ENCODE data around the gene URM1.

The URM1 gene

GRCh38 chr9:128394379-128395168 lies 23.4 kb downstream of the URM1 start:
- H3K27ac Mint-ChIP-seq: no peak overlapping the region
- peak overlapping the region; percentile 27 to 72 (median 55) for H3K4me3 Mint-ChIP-seq
- no peak for TF ChIP-seq CTCF (IDR thresholded peaks at IDR 0.05; ENCODE audit: unreplicated experiment in 3 of 3)

GRCh38 chr9:128396970-128397613 lies 25.9 kb downstream of the URM1 start:
- TF ChIP-seq CTCF (IDR thresholded peaks at IDR 0.05; ENCODE audit: unreplicated experiment in 3 of 3): no peak
- Mint-ChIP-seq H3K9me3 (no peaks in the 10 kb centered on the region), H3K27me3 (ENCODE audit: low read depth) (peaks cover 81% of the 10 kb centered on the region), H3K27ac (no peak overlapping the region), H3K36me3 (ENCODE audit: low read depth) (no peaks in the 10 kb centered on the region), H3K4me1 (peaks cover 6% of the 10 kb centered on the region), H3K4me3 (no peak overlapping the region)

More at GRCh38 chr9:128394379-128395168, 23.4 kb downstream of the URM1 start:
- Mint-ChIP-seq H3K27me3 (ENCODE audit: low read depth) (peaks cover 90% of the 10 kb centered on the region), H3K36me3 (ENCODE audit: low read depth) (peaks cover 11% of the 10 kb centered on the region), H3K9me3 (no peaks in the 10 kb centered on the region), H3K4me1 (peaks cover 10% of the 10 kb centered on the region)

GRCh38 chr9:128397831-128398230 lies 26.7 kb downstream of the URM1 start:
- H3K9me3 Mint-ChIP-seq: no peaks in the 10 kb centered on the region
- H3K36me3 Mint-ChIP-seq (ENCODE audit: low read depth): no peaks in the 10 kb centered on the region
- no peak for TF ChIP-seq CTCF (IDR thresholded peaks at IDR 0.05; ENCODE audit: unreplicated experiment in 3 of 3)
- no peak overlapping the region for H3K4me3 Mint-ChIP-seq
- H3K27ac Mint-ChIP-seq: no peak overlapping the region
- peaks cover 77% of the 10 kb centered on the region for H3K27me3 Mint-ChIP-seq (ENCODE audit: low read depth)
- peaks cover 5% of the 10 kb centered on the region for H3K4me1 Mint-ChIP-seq

- TF ChIP-seq CTCF (IDR thresholded peaks at IDR 0.05; ENCODE audit: unreplicated experiment in 3 of 3): no peak
- Mint-ChIP-seq H3K36me3 (ENCODE audit: low read depth) (no peaks in the 10 kb centered on the region), H3K27ac (no peak overlapping the region), H3K27me3 (ENCODE audit: low read depth) (peaks cover 66% of the 10 kb centered on the region), H3K9me3 (no peaks in the 10 kb centered on the region), H3K4me1 (no peaks in the 10 kb centered on the region), H3K4me3 (no peak overlapping the region)
These were observed 28.7 kb downstream of the URM1 start for GRCh38 chr9:128399861-128400260.

GRCh38 chr9:128404560-128404959 lies 33.4 kb downstream of the URM1 start:
- peaks cover 14% of the 10 kb centered on the region for H3K4me1 Mint-ChIP-seq
- H3K27me3 Mint-ChIP-seq (ENCODE audit: low read depth): peaks cover 37% of the 10 kb centered on the region
- H3K4me3 Mint-ChIP-seq: no peak overlapping the region
- no peaks in the 10 kb centered on the region for H3K36me3 Mint-ChIP-seq (ENCODE audit: low read depth)
- no peak for TF ChIP-seq CTCF (IDR thresholded peaks at IDR 0.05; ENCODE audit: unreplicated experiment in 3 of 3)
- no peaks in the 10 kb centered on the region for H3K9me3 Mint-ChIP-seq
- no peak overlapping the region for H3K27ac Mint-ChIP-seq

Measured in nephron (organoid).